Measurements from ENCODE around the gene SH2D3A. TPM values are rescaled to one million over a fixed set of nuclear protein-coding genes. Genes with fewer than 3 reads are reported as not detected.
"Not testable (repeated sequence)": the region's sequence is repeated elsewhere in the genome, so short reads cannot be mapped to it uniquely, and the experiment has no call there.

The SH2D3A gene
- total RNA-seq, 1 donor from 2014 or later = 1.5 TPM

DNA sequence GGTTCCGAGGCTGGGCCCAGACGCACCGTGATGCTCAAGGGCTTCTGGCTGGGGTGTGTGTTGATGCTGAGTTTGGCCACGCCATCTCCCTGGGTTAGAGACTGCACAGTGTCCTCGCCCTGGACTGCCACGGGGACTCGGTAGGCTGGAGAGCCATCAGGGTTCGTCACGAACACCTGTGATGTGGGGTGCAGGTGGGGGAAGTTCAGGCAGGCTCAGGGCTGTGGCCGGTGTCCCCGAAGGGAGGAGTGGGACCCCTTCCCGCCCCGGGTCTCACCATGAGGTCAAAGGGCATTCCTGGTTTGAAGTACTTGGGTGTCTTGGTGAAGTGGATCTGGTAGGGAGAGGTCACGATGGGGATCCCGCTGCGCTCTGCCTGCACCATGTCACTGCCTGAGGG, 55.0 kb downstream of the SH2D3A start:
- DNase-seq (ENCODE audit: low spot score) = no peak
- H3K36me3 Mint-ChIP-seq (ENCODE audit: low read depth, unreplicated experiment) = peaks cover 11% of the 10 kb centered on the region
- TF ChIP-seq, protein P1, sequence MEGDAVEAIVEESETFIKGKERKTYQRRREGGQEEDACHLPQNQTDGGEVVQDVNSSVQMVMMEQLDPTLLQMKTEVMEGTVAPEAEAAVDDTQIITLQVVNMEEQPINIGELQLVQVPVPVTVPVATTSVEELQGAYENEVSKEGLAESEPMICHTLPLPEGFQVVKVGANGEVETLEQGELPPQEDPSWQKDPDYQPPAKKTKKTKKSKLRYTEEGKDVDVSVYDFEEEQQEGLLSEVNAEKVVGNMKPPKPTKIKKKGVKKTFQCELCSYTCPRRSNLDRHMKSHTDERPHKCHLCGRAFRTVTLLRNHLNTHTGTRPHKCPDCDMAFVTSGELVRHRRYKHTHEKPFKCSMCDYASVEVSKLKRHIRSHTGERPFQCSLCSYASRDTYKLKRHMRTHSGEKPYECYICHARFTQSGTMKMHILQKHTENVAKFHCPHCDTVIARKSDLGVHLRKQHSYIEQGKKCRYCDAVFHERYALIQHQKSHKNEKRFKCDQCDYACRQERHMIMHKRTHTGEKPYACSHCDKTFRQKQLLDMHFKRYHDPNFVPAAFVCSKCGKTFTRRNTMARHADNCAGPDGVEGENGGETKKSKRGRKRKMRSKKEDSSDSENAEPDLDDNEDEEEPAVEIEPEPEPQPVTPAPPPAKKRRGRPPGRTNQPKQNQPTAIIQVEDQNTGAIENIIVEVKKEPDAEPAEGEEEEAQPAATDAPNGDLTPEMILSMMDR (IDR thresholded peaks at IDR 0.05; ENCODE audit: unreplicated experiment) = no peak
- H3K27me3 Mint-ChIP-seq (ENCODE audit: unreplicated experiment) = peaks cover 16% of the 10 kb centered on the region
- peak overlapping the region; percentile 44 for H3K4me3 Mint-ChIP-seq (ENCODE audit: unreplicated experiment)
- no peak overlapping the region for H3K27ac Mint-ChIP-seq (ENCODE audit: unreplicated experiment)
- peaks cover under 1% of the 10 kb centered on the region for H3K4me1 Mint-ChIP-seq (ENCODE audit: unreplicated experiment)
- peaks cover 21% of the 10 kb centered on the region for H3K9me3 Mint-ChIP-seq (ENCODE audit: unreplicated experiment)

DNA sequence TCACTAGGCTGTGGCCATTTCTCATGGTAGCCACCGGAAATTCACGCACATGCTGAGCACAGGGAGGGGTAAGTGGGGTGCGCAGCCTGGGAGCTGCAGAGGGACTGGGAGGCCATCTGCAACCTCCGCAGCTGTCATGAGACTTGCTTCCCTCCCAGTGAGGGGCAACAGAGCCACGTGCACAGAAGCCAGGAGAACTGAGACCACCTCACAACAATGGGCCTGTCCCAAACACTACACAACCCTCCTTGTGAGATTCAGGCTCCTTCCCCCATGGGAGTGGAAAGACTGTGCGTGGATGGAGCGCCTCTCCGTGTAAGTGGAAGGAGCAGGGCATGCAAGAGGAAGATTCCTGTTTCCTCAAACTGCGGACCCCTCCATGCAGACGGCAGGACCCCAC, 55.6 kb downstream of the SH2D3A start:
- H3K27me3 Mint-ChIP-seq (ENCODE audit: unreplicated experiment) = peaks cover 14% of the 10 kb centered on the region

DNA sequence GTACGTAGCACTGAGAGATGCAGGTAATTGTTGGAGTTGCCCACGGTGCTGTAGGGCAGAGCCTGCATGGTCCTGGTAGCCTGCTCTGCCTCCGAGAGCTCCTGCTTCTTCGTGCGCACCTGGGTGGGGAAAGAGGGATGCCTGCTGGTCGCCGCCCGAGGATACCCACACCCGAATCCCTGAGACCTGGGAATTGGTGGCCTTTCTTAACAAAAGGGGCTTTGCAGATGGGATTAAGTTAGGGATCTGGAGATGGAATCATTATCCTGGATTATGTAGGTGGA, 56.2 kb downstream of the SH2D3A start:
- H3K4me3 Mint-ChIP-seq (ENCODE audit: unreplicated experiment) = peak overlapping the region; percentile 44
- peaks cover 10% of the 10 kb centered on the region for H3K36me3 Mint-ChIP-seq (ENCODE audit: low read depth, unreplicated experiment)
- peak overlapping the region; percentile 37 for H3K27ac Mint-ChIP-seq (ENCODE audit: unreplicated experiment)

More for the DNA sequence above, 55.6 kb downstream of the SH2D3A start:
- Mint-ChIP-seq H3K4me3 (ENCODE audit: unreplicated experiment) (no peak overlapping the region), H3K36me3 (ENCODE audit: low read depth, unreplicated experiment) (peaks cover 10% of the 10 kb centered on the region), H3K9me3 (ENCODE audit: unreplicated experiment) (peaks cover 19% of the 10 kb centered on the region), H3K4me1 (ENCODE audit: unreplicated experiment) (no peaks in the 10 kb centered on the region), H3K27ac (ENCODE audit: unreplicated experiment) (no peak overlapping the region)
- no peak for DNase-seq (ENCODE audit: low spot score)
- TF ChIP-seq, protein P1 (IDR thresholded peaks at IDR 0.05; ENCODE audit: unreplicated experiment) = no peak

DNA sequence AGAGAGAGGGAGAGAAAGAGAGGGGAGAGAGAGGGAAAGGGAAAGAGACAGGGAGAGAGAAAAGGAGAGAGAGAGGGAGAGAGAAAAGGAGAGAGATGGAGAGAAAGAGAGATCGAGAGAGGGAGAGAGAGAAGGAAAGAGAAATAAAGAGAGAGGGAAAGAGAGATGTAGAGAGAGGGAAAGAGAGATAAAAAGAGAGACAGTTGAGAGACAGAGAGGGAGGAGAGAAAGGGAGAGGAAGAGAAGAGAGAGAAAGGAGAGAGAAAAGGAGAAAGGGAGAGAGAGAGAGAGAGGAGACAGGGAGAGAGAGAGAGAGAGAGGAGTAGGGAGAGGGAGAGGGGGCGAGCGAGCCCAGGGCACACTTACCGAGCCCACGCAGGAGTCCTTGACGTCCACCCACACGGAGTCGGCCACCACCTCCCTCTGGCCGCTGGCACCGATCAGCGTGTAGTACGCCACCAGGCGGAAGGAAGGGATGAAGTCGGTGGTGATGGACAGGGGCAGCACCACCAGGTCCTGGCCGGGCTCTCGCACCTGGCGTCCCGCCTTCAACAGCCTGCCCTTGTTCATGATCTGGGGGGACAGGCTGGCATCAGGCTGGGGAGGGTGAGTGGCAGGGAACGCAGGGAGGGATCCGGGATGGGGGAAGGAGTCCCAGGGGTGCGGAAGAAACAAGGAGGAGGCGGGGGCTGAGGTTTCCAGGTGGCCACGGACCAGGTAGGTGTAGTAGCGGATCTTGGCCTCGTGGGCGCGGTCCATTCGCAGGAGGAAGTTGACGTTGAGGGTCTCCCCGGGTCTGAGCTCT, 56.8 kb downstream of the SH2D3A start:
- Mint-ChIP-seq H3K4me3 (ENCODE audit: unreplicated experiment) (peak overlapping the region; percentile 44), H3K27ac (ENCODE audit: unreplicated experiment) (no peak overlapping the region), H3K9me3 (ENCODE audit: unreplicated experiment) (peaks cover 19% of the 10 kb centered on the region), H3K36me3 (ENCODE audit: low read depth, unreplicated experiment) (peaks cover 10% of the 10 kb centered on the region), H3K4me1 (ENCODE audit: unreplicated experiment) (no peaks in the 10 kb centered on the region), H3K27me3 (ENCODE audit: unreplicated experiment) (peaks cover 14% of the 10 kb centered on the region)
- TF ChIP-seq, protein P1 (IDR thresholded peaks at IDR 0.05; ENCODE audit: unreplicated experiment) = no peak
- no peak for DNase-seq (ENCODE audit: low spot score)

More for the DNA sequence above, 56.2 kb downstream of the SH2D3A start:
- DNase-seq (ENCODE audit: low spot score) = no peak
- TF ChIP-seq, protein P1 (IDR thresholded peaks at IDR 0.05; ENCODE audit: unreplicated experiment) = no peak
- peaks cover 14% of the 10 kb centered on the region for H3K27me3 Mint-ChIP-seq (ENCODE audit: unreplicated experiment)
- no peaks in the 10 kb centered on the region for H3K4me1 Mint-ChIP-seq (ENCODE audit: unreplicated experiment)
- H3K9me3 Mint-ChIP-seq (ENCODE audit: unreplicated experiment) = peaks cover 19% of the 10 kb centered on the region

DNA sequence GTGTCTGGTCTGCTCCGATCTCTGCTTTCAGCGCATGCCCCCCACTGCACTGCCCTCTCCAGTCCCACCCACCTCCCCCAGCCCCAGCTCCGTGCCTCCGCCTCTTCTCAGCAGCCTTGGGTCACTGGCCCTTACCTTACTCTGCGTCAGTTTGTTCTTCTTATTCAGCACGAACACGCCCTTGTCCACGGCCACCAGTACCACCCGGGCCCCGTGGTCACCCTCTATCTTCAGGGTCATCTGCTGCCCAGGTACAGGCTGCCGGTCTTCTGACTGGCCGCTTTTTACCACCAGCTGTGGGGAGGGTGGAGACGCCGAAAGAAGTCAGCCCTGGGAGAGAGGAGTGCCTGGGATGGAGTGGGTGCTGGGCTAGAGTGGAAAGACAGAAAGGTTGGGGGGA, 57.7 kb downstream of the SH2D3A start:
- TF ChIP-seq, protein P1 (IDR thresholded peaks at IDR 0.05; ENCODE audit: unreplicated experiment) = no peak
- H3K36me3 Mint-ChIP-seq (ENCODE audit: low read depth, unreplicated experiment) = peaks cover 10% of the 10 kb centered on the region
- peaks cover 14% of the 10 kb centered on the region for H3K27me3 Mint-ChIP-seq (ENCODE audit: unreplicated experiment)
- H3K27ac Mint-ChIP-seq (ENCODE audit: unreplicated experiment) = no peak overlapping the region
- no peaks in the 10 kb centered on the region for H3K4me1 Mint-ChIP-seq (ENCODE audit: unreplicated experiment)
- no peak for DNase-seq (ENCODE audit: low spot score)
- no peak overlapping the region for H3K4me3 Mint-ChIP-seq (ENCODE audit: unreplicated experiment)
- H3K9me3 Mint-ChIP-seq (ENCODE audit: unreplicated experiment) = peaks cover 19% of the 10 kb centered on the region

DNA sequence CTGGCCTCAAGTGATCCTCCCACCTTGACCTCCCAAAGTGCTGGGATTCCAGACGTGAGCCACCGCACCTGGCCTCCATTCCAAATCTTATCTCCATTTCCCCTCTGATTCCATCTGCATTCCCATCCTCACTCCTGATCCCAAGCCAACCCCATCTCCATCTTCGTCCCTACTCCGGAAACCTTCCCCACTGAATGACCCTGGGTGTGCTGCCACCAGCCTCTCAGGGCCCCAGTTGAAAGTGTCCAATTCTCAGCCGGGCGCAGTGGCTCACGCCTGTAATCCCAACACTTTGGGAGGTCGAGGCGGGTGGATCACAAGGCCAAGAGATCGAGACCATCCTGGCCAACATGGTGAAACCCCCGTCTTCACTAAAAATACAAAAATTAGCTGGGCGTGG, 58.3 kb downstream of the SH2D3A start:
- H3K4me3 Mint-ChIP-seq (ENCODE audit: unreplicated experiment); H3K36me3 Mint-ChIP-seq (ENCODE audit: low read depth, unreplicated experiment); H3K27ac Mint-ChIP-seq (ENCODE audit: unreplicated experiment); DNase-seq (ENCODE audit: low spot score); H3K4me1 Mint-ChIP-seq (ENCODE audit: unreplicated experiment): not testable (repeated sequence)
- Mint-ChIP-seq H3K27me3 (ENCODE audit: unreplicated experiment) (peaks cover 14% of the 10 kb centered on the region), H3K9me3 (ENCODE audit: unreplicated experiment) (peaks cover 19% of the 10 kb centered on the region)
